ENCODE measurements around the gene HBEGF.

HBEGF gene

GRCh38 chr5:140342896-140343295 is 3.5 kb downstream of the HBEGF start (continued):
- TF ChIP-seq POU6F1 (CRISPR knock-in tag; IDR thresholded peaks at IDR 0.05; ENCODE audit: borderline replicate concordance, low read depth) (no peak), ESRRG (CRISPR knock-in tag; IDR thresholded peaks at IDR 0.05) (no peak), ZNF70 (CRISPR knock-in tag; IDR thresholded peaks at IDR 0.05) (no peak), GLIS3 (CRISPR knock-in tag; IDR thresholded peaks at IDR 0.05) (no peak), BACH2 (CRISPR knock-in tag; IDR thresholded peaks at IDR 0.05; ENCODE audit: borderline replicate concordance) (no peak)

GRCh38 chr5:140342287-140342686 is 4.1 kb downstream of the HBEGF start:
- TF ChIP-seq POU6F1 (CRISPR knock-in tag; IDR thresholded peaks at IDR 0.05; ENCODE audit: borderline replicate concordance, low read depth), result no peak
- TF ChIP-seq ZNF565 (CRISPR knock-in tag; conservative IDR thresholded peaks at IDR 0.05; ENCODE audit: low read depth), result no peak
- TF ChIP-seq ZC3H10 (CRISPR knock-in tag; IDR thresholded peaks at IDR 0.05), result no peak
- no peak for TF ChIP-seq TCF4 (CRISPR knock-in tag; IDR thresholded peaks at IDR 0.05; ENCODE audit: borderline replicate concordance)
- no peak for TF ChIP-seq ZNF70 (CRISPR knock-in tag; IDR thresholded peaks at IDR 0.05)
- TF ChIP-seq CREB5 (CRISPR knock-in tag; IDR thresholded peaks at IDR 0.05; ENCODE audit: low read depth), result no peak
- TF ChIP-seq GLIS3 (CRISPR knock-in tag; IDR thresholded peaks at IDR 0.05), result no peak
- no peak for TF ChIP-seq TOX (CRISPR knock-in tag; IDR thresholded peaks at IDR 0.05; ENCODE audit: borderline replicate concordance)
- TF ChIP-seq CSRNP3 (CRISPR knock-in tag; IDR thresholded peaks at IDR 0.05), result no peak
- no peak for TF ChIP-seq ISL1 (CRISPR knock-in tag; IDR thresholded peaks at IDR 0.05)
- no peak for TF ChIP-seq ESRRG (CRISPR knock-in tag; IDR thresholded peaks at IDR 0.05)
- no peak for TF ChIP-seq ZNF8 (CRISPR knock-in tag; IDR thresholded peaks at IDR 0.05)
- TF ChIP-seq ARNTL (CRISPR knock-in tag; IDR thresholded peaks at IDR 0.05; ENCODE audit: borderline replicate concordance, low read depth), result no peak
- no peak for ATAC-seq

- TF ChIP-seq PATZ1 (CRISPR knock-in tag; IDR thresholded peaks at IDR 0.05; ENCODE audit: borderline replicate concordance) (no peak), ARNTL (CRISPR knock-in tag; IDR thresholded peaks at IDR 0.05; ENCODE audit: borderline replicate concordance, low read depth) (no peak), ZFP30 (CRISPR knock-in tag; IDR thresholded peaks at IDR 0.05) (no peak), BACH2 (CRISPR knock-in tag; IDR thresholded peaks at IDR 0.05; ENCODE audit: borderline replicate concordance) (no peak), ISL1 (CRISPR knock-in tag; IDR thresholded peaks at IDR 0.05) (no peak), ZC3H10 (CRISPR knock-in tag; IDR thresholded peaks at IDR 0.05) (no peak), TSHZ2 (CRISPR knock-in tag; IDR thresholded peaks at IDR 0.05) (no peak), POU6F1 (CRISPR knock-in tag; IDR thresholded peaks at IDR 0.05; ENCODE audit: borderline replicate concordance, low read depth) (no peak)
- ATAC-seq, result no peak
These were observed 4.8 kb downstream of the HBEGF start for GRCh38 chr5:140341591-140341990.
